ENCODE data around the gene MMP23B. TPM values are rescaled to one million over a fixed set of nuclear protein-coding genes. Genes with fewer than 3 reads are reported as not detected.
A peak's percentile ranks its signal among the peaks of the same experiment; 100 is the strongest.

The MMP23B gene
- total RNA-seq, 1 donor from 2014 or later, result 4.7 TPM

DNA sequence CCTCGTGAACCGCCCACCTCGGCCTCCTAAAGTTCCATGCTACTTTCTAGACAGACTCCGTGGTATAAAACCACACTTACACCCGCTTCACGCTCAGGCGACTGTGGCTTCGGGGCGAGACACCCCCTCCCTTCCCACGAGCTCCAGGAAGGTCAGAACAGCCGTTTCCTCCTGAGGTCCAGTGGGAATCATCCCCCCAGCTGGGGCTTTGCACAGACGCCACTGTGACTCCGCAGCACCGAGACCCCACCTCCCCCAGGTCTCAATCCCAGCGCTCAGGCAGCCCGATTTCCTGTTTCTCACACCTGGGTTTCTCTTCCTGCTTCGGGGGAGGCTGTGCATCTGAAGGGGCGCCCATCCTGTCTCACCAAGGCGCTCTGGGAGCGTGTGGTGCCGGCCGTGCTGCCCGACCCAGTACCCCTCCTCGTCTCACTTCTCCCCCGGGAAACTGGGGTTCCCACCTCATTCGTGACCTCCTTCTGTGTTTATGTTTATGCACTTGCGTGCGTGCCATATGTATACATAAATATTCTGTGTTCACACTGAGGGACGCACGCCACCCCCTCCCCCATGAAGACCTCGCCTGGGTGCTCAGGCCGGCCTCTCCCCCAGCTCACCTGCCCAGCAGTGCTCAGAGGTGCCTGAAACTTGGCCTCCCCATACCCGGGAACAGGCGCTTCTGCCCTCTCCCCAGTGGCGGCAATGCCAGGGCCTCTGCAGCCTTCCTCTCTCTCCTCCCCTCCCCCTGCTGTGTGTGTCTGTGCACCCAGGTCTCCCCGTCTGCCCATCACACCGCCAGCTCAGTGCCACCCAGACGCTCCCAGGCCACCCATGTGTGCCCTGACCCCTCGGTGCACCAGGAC is 46.0 kb downstream of the MMP23B start:
- Mint-ChIP-seq H3K27me3 (ENCODE audit: insufficient read depth, low read depth) (no peaks in the 10 kb centered on the region), H3K4me1 (peaks cover 11% of the 10 kb centered on the region), H3K36me3 (peaks cover 4% of the 10 kb centered on the region), H3K27ac (no peak overlapping the region), H3K4me3 (no peak overlapping the region), H3K9me3 (no peaks in the 10 kb centered on the region)
- DNase-seq (ENCODE audit: low spot score), result no peak
- H3K27me3 ChIP-seq, result no peaks in the 10 kb centered on the region
- H3K36me3 ChIP-seq, result no peaks in the 10 kb centered on the region
- peaks cover 53% of the 10 kb centered on the region for H3K79me2 ChIP-seq (ENCODE audit: low read depth)
- H3K9me3 ChIP-seq (ENCODE audit: low read depth), result no peaks in the 10 kb centered on the region
- no peak overlapping the region for H2AFZ ChIP-seq (replicated peaks)
- H3K4me3 ChIP-seq, result no peak overlapping the region
- H3K4me2 ChIP-seq, result no peak overlapping the region
- no peaks in the 10 kb centered on the region for H3K4me1 ChIP-seq
- H3K27ac ChIP-seq, result no peak overlapping the region
- TF ChIP-seq EZH2phosphoT487 (IDR thresholded peaks at IDR 0.05) (no peak), EZH2 (IDR thresholded peaks at IDR 0.05) (no peak)
- TF ChIP-seq, protein P1, sequence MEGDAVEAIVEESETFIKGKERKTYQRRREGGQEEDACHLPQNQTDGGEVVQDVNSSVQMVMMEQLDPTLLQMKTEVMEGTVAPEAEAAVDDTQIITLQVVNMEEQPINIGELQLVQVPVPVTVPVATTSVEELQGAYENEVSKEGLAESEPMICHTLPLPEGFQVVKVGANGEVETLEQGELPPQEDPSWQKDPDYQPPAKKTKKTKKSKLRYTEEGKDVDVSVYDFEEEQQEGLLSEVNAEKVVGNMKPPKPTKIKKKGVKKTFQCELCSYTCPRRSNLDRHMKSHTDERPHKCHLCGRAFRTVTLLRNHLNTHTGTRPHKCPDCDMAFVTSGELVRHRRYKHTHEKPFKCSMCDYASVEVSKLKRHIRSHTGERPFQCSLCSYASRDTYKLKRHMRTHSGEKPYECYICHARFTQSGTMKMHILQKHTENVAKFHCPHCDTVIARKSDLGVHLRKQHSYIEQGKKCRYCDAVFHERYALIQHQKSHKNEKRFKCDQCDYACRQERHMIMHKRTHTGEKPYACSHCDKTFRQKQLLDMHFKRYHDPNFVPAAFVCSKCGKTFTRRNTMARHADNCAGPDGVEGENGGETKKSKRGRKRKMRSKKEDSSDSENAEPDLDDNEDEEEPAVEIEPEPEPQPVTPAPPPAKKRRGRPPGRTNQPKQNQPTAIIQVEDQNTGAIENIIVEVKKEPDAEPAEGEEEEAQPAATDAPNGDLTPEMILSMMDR (IDR thresholded peaks at IDR 0.05), result no peak
- no peak overlapping the region for H3K9ac ChIP-seq
- peaks cover 43% of the 10 kb centered on the region for H4K20me1 ChIP-seq (ENCODE audit: low read depth)
- no peaks in the 10 kb centered on the region for H3F3A ChIP-seq (ENCODE audit: low read depth)

DNA sequence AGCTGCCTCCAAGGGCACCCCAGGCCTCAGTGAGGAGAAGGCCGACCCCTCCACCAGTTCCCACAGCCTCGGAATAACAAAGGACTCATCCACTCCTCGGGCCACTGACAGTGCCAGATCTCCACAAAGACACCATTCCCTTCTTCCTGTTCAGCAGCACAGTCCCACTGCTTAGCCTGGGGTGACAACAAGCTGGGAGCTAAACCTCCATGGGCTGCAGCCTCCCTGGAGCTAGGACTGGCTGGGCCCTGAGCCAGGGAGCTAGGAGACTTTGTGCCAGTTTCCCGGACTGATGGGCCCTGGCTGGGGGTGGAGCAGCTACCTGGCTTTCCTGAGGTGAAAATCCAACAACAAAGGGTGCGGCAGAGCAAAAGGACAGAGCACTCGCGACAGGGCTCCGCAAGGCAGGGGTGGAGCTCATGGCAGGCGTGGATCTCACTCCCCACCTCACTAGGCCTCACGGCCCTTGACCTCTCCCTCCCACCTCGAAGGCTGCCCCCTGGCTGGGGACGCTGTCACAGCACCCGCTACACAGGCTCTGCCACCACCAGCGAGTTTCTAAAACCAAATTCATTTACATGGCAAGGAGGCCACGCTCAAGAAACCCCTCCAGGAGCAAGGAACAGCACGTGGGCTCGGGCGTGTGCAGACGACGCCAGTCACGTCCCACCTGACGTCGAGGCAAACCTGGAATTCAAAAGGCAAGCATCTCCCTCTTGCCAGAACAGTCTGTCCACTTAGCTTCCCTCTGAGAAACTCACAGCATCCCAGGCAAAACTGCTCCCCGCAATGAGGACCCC is 46.8 kb downstream of the MMP23B start:
- no peak for DNase-seq (ENCODE audit: low spot score)
- Histone ChIP-seq H3K4me2 (no peak overlapping the region), H4K20me1 (ENCODE audit: low read depth) (peaks cover 51% of the 10 kb centered on the region), H3K79me2 (ENCODE audit: low read depth) (peaks cover 61% of the 10 kb centered on the region), H3K9me3 (ENCODE audit: low read depth) (no peaks in the 10 kb centered on the region), H3F3A (ENCODE audit: low read depth) (no peaks in the 10 kb centered on the region), H3K4me1 (no peaks in the 10 kb centered on the region), H3K27me3 (no peaks in the 10 kb centered on the region), H2AFZ (replicated peaks) (no peak overlapping the region), H3K27ac (peak overlapping the region; percentile 46), H3K9ac (no peak overlapping the region), H3K36me3 (no peaks in the 10 kb centered on the region), H3K4me3 (no peak overlapping the region)
- Mint-ChIP-seq H3K4me1 (peaks cover 14% of the 10 kb centered on the region), H3K27me3 (ENCODE audit: insufficient read depth, low read depth) (peaks cover 2% of the 10 kb centered on the region), H3K27ac (no peak overlapping the region), H3K4me3 (no peak overlapping the region), H3K9me3 (no peaks in the 10 kb centered on the region), H3K36me3 (peaks cover 2% of the 10 kb centered on the region)
- no peak for TF ChIP-seq EZH2 (IDR thresholded peaks at IDR 0.05)
- TF ChIP-seq EZH2phosphoT487 (IDR thresholded peaks at IDR 0.05), result no peak
- TF ChIP-seq, protein P1 (IDR thresholded peaks at IDR 0.05), result peak; percentile 24

DNA sequence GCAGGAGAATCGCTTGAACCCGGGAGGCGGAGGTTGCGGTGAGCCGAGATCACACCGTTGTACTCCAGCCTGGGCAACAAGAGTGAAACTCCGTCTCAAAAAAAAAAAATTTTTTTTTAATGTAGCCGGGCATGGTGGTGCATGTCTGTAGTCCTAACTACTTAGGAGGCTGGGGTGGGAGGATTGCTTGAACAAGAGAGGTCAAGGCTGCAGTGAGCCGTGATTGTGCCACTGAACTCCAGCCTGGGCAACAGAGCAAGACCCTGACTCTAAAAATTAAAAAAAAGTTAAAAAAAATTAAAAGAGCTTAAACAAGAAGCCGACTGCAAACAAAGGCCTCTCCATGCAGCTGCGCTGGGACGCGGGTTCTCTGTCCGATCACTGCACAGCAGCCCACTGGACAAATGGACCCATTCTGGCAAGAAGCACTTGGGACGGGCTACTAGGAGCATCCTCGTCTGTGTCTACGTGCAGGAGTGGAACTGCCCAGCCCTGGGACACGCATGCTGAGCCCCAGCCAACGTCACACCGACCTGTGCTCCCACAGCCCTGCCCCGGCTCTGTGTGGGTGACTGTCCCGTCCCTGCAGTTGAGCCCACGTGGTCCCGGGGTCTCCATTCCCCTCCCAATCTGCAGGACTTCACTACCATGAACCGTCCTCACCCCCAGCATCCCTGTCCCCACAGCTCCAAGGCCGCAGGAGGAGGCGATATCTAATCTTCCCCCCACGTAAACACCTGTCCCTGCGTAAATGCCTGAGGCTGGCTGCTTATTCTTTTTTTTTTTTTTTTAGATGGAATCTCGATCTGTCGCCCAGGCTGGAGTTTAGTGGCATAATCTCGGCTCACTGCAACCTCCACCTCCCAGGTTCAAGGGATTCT is 48.3 kb downstream of the MMP23B start:
- H3K9ac ChIP-seq, result no peak overlapping the region
- H3K79me2 ChIP-seq (ENCODE audit: low read depth), result peaks cover 75% of the 10 kb centered on the region

More for the DNA sequence above, 48.3 kb downstream of the MMP23B start:
- peaks cover 66% of the 10 kb centered on the region for H4K20me1 ChIP-seq (ENCODE audit: low read depth)
- H3K27me3 Mint-ChIP-seq (ENCODE audit: insufficient read depth, low read depth), result peaks cover 2% of the 10 kb centered on the region
- H3K4me2 ChIP-seq, result no peak overlapping the region
- H3K4me3 ChIP-seq, result no peak overlapping the region
- TF ChIP-seq, protein P1 (IDR thresholded peaks at IDR 0.05), result no peak
- no peaks in the 10 kb centered on the region for H3F3A ChIP-seq (ENCODE audit: low read depth)
- no peak overlapping the region for H3K4me3 Mint-ChIP-seq
- no peak for DNase-seq (ENCODE audit: low spot score)
- no peaks in the 10 kb centered on the region for H3K9me3 ChIP-seq (ENCODE audit: low read depth)
- H2AFZ ChIP-seq (replicated peaks), result no peak overlapping the region
- H3K36me3 ChIP-seq, result no peaks in the 10 kb centered on the region
- no peak overlapping the region for H3K27ac ChIP-seq
- H3K9me3 Mint-ChIP-seq, result no peaks in the 10 kb centered on the region
- no peak overlapping the region for H3K27ac Mint-ChIP-seq
- peaks cover 4% of the 10 kb centered on the region for H3K36me3 Mint-ChIP-seq
- H3K4me1 Mint-ChIP-seq, result peaks cover 15% of the 10 kb centered on the region
- no peaks in the 10 kb centered on the region for H3K27me3 ChIP-seq
- no peaks in the 10 kb centered on the region for H3K4me1 ChIP-seq
